ELF-1 (cell line): ENCODE results near the gene NDFIP2.
"Not testable (repeated sequence)": the region's sequence is repeated elsewhere in the genome, so short reads cannot be mapped to it uniquely, and the experiment has no call there.

Experiments used
- DNase-seq: peaks from one replicate; pipeline ENCODE4 v3.0.0-alpha.2; 2016; ENCODE audit warnings: low read depth, low spot score

Gene NDFIP2

GRCh38 chr13:79589603-79590393 lies 108.8 kb downstream of the NDFIP2 start:
- DNase-seq, result no peak

GRCh38 chr13:79590394-79590676 lies 109.4 kb downstream of the NDFIP2 start:
- no peak for DNase-seq

- DNase-seq, result no peak
Observed at GRCh38 chr13:79591493-79591892, 110.5 kb downstream of the NDFIP2 start.

GRCh38 chr13:79593121-79593520 lies 112.2 kb downstream of the NDFIP2 start:
- no peak for DNase-seq

GRCh38 chr13:79593641-79594275 lies 112.8 kb downstream of the NDFIP2 start:
- no peak for DNase-seq

GRCh38 chr13:79600146-79600545 lies 119.2 kb downstream of the NDFIP2 start:
- not testable (repeated sequence) for DNase-seq

GRCh38 chr13:79602936-79603335 lies 122.0 kb downstream of the NDFIP2 start:
- DNase-seq, result no peak

GRCh38 chr13:79604752-79605151 lies 123.8 kb downstream of the NDFIP2 start:
- DNase-seq, result no peak
